Neural cell (in vitro differentiated cells): ENCODE measurements around the gene TBL1X.

ENCODE experiments used
- CTCF ChIP-seq: fragments of 450-650 bp; IDR thresholded peaks from 2 replicates; pipeline ENCODE4 v1.5.1; 2014; ENCODE audit warnings: antibody characterized with exemption, mild to moderate bottlenecking, moderate library complexity; ENCODE audit not compliant: poor library complexity, severe bottlenecking
- EP300 ChIP-seq: fragments of 450-650 bp; conservative IDR thresholded peaks from 2 replicates; pipeline ENCODE4 v1.6.1; 2014; ENCODE audit warnings: antibody characterized with exemption, mild to moderate bottlenecking, moderate library complexity; ENCODE audit not compliant: poor library complexity, severe bottlenecking
- EZH2 ChIP-seq: fragments of 200-600, 300-800 bp; shearing (Covaris generic), sonication (generic); IDR thresholded peaks from 2 replicates; pipeline ENCODE4 v1.6.1; 2014; ENCODE audit warnings: antibody characterized with exemption, low read length, borderline replicate concordance, mild to moderate bottlenecking; ENCODE audit not compliant: insufficient read depth, poor library complexity, severe bottlenecking
- POLR2AphosphoS5 ChIP-seq: IDR thresholded peaks from 2 replicates; pipeline ENCODE4 v1.6.1; 2012
- RAD21 ChIP-seq: fragments of 450-650 bp; conservative IDR thresholded peaks from 2 replicates; pipeline ENCODE4 v1.6.1; 2014; ENCODE audit warnings: antibody characterized with exemption, mild to moderate bottlenecking, moderate library complexity
- REST ChIP-seq: IDR thresholded peaks from 2 replicates; pipeline ENCODE4 v1.6.1; 2012; ENCODE audit warnings: borderline replicate concordance
- SMC3 ChIP-seq: fragments of 450-650 bp; conservative IDR thresholded peaks from 2 replicates; pipeline ENCODE4 v1.6.1; 2014; ENCODE audit warnings: antibody characterized with exemption, mild to moderate bottlenecking, moderate library complexity; ENCODE audit not compliant: poor library complexity
- TAF1 ChIP-seq: IDR thresholded peaks from 2 replicates; pipeline ENCODE4 v1.6.1; 2012; ENCODE audit warnings: low read depth

GRCh38 chrX:9489234-9489633 is 24.4 kb downstream of the TBL1X start:
- no peak for TF ChIP-seq CTCF
- TF ChIP-seq EZH2, result no peak
- no peak for TF ChIP-seq TAF1
- TF ChIP-seq SMC3, result no peak
- TF ChIP-seq REST, result no peak
- TF ChIP-seq EP300, result no peak
- no peak for TF ChIP-seq POLR2AphosphoS5
- no peak for TF ChIP-seq RAD21
